ENCODE measurements around the gene MSANTD1. TPM values are rescaled to one million over a fixed set of nuclear protein-coding genes. Genes with fewer than 3 reads are reported as not detected.

The MSANTD1 gene
- total RNA-seq = 0.33 and 0.37 TPM in 2 replicates

DNA sequence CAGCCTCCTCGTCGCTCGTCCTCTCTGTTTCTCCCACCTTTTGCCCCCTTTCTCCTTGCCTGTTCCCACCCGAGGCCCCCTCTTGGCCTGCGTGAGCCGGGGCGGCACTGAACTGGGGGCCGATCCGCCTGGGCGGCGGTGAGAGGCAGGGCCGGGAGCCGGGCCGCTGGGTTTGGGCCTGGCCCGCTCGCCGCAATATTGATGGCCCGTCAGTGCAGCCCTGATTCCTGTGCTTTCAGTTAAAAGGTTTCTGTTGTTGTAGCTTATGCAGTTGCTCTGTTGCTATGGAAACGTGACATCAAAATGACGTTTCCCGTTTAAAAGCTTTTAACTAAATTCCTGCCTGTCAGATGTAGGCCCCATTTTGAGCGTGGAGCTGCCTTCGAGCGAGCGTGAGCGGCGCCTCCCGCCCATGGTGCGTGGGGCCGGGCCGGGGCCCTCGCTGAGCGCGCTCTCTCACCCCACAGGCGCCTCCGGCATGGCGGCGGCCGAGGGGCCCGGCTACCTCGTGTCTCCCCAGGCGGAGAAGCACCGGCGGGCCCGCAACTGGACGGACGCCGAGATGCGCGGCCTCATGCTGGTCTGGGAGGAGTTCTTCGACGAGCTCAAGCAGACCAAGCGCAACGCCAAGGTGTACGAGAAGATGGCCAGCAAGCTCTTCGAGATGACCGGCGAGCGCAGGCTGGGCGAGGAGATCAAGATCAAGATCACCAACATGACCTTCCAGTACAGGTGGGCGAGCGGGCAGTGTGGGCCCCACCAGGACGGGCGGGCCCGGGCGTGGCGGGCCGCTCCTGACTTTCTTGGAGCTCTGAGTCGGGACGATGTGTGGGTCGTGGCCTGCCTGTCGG, at the start of gene MSANTD1:
Gene MSANTD1, plus strand, starts transcription at position 349 of the 851 bp plus-strand sequence. Its CDS starts 64 bp downstream, at position 413.

GRCh38 chr4:3292571-3293400, 43.8 kb downstream of the MSANTD1 start, which contains the start of gene RGS12:
Gene RGS12 (plus strand): TSS chr4:3293021. CDS start chr4:3316171, 23,150 bp downstream.

Other genes with a start within 250 kb of the MSANTD1 start
- gene HTT-AS, start 174.6 kb upstream of the MSANTD1 start, total RNA-seq = not detected in 2 replicates
- gene HTT, start 174.5 kb upstream of the MSANTD1 start, total RNA-seq = 42.7 and 61.6 TPM in 2 replicates
- gene RGS12, start 43.9 kb downstream of the MSANTD1 start, total RNA-seq = 19.4 and 20.6 TPM in 2 replicates
- gene HGFAC, start 192.8 kb downstream of the MSANTD1 start, total RNA-seq = 0.11 TPM in 1 of 2 replicates, not detected in the other
- gene DOK7, start 214.1 kb downstream of the MSANTD1 start, total RNA-seq = under 0.01 TPM in 1 of 2 replicates, not detected in the other

All from uterine smooth muscle cell (primary cell).